GM12878 (cell line): ENCODE data around the gene SMIM7. TPM values are rescaled to one million over a fixed set of nuclear protein-coding genes. Genes with fewer than 3 reads are reported as not detected.

Experiments used
- EP300 ChIP-seq, 2 experiments: fragments of 150-350 bp in 1 of 2; IDR thresholded peaks; 2 replicates each; pipeline ENCODE4 v1.6.1; 2011 to 2012; ENCODE audit warnings: low read depth in 2 of 2, low read length in 2 of 2, borderline replicate concordance in 1 of 2, improper control_type of control experiment in 1 of 2, inconsistent platforms in 1 of 2; ENCODE audit not compliant: control insufficient read depth in 1 of 2
- HSF1 ChIP-seq: fragments of 150-350 bp; IDR thresholded peaks from 2 replicates; pipeline ENCODE4 v1.6.1; 2014; ENCODE audit warnings: mild to moderate bottlenecking, low read depth, low read length
- JUNB ChIP-seq: IDR thresholded peaks from 2 replicates; pipeline ENCODE4 v1.6.1; 2016; ENCODE audit warnings: antibody characterized with exemption, mild to moderate bottlenecking
- NBN ChIP-seq: fragments of 450-650 bp; IDR thresholded peaks from 2 replicates; pipeline ENCODE4 v1.6.1; 2016
- PML ChIP-seq: IDR thresholded peaks from 2 replicates; pipeline ENCODE4 v1.6.1; 2012; ENCODE audit warnings: low read length, inconsistent platforms
- POLR2AphosphoS2 ChIP-seq: IDR thresholded peaks from 2 replicates; pipeline ENCODE4 v1.6.1; 2011; ENCODE audit warnings: low read depth, mild to moderate bottlenecking, low read length, improper control_type of control experiment, moderate library complexity
- RBBP5 ChIP-seq: fragments of 200-600 bp; sonication (generic); conservative IDR thresholded peaks from 2 replicates; pipeline ENCODE4 v1.6.1; 2016
- RELA ChIP-seq: fragments of 450-650 bp; IDR thresholded peaks from 2 replicates; pipeline ENCODE4 v1.8.0; 2014; ENCODE audit warnings: borderline replicate concordance; ENCODE audit not compliant: partially characterized antibody
- TARDBP ChIP-seq: IDR thresholded peaks from 2 replicates; pipeline ENCODE4 v1.6.1; 2016; ENCODE audit warnings: borderline replicate concordance
- TBL1XR1 ChIP-seq: IDR thresholded peaks from 2 replicates; pipeline ENCODE4 v1.6.1; 2012; ENCODE audit warnings: low read depth, low read length, improper control_type of control experiment
- TCF3 ChIP-seq: IDR thresholded peaks from 2 replicates; pipeline ENCODE4 v1.6.1; 2012; ENCODE audit warnings: low read depth, mild to moderate bottlenecking, low read length, borderline replicate concordance; ENCODE audit not compliant: insufficient read depth
- ZNF592 ChIP-seq: fragments of 450-650 bp; IDR thresholded peaks from 2 replicates; pipeline ENCODE4 v1.6.1; 2017; ENCODE audit warnings: mild to moderate bottlenecking, moderate library complexity
- polyA plus RNA-seq, 11 experiments: library from polyadenylated mRNA; depleted of rRNA in 4 of 11; unstranded in 6 of 11; stranded (reverse) in 5 of 11; fragments of >200 nt; fragmentation: Nextera tagmentation in 4 of 11; fragmentation: Illumina TruSeq in 1 of 11; extraction: Ambion mirVana in 4 of 11; extraction: Trizol in 1 of 11; gene quantifications; 1 replicate in 1 of 11; 2 replicates in 10 of 11; pipeline versions ENCODE4 v1.2.1 to v1.2.3, GENCODE V29; 2011 to 2016; ENCODE audit warnings: inconsistent platforms in 2 of 11, missing spikeins in 2 of 11, low read depth in 1 of 11
- total RNA-seq, 4 experiments: library from RNA; depleted of rRNA in 3 of 4; stranded (reverse); fragments of >200 nt in 3 of 4; fragmentation: Illumina TruSeq in 1 of 4; extraction: Trizol in 1 of 4; gene quantifications; 2 replicates each; pipeline versions ENCODE4 v1.2.1 to v1.2.3, GENCODE V29; 2013 to 2021
- TF ChIP-seq, protein P1 (sequence below): fragments of 450-650 bp; IDR thresholded peaks from 2 replicates; pipeline ENCODE4 v1.6.1; 2016; ENCODE audit warnings: mild to moderate bottlenecking
- TF ChIP-seq, protein P2 (sequence below), 3 experiments: IDR thresholded peaks in 2 of 3; conservative IDR thresholded peaks in 1 of 3; 2 replicates each; pipeline ENCODE4 v1.5.1; 2011; ENCODE audit warnings: low read depth in 3 of 3, low read length in 3 of 3, mild to moderate bottlenecking in 3 of 3, control low read depth in 2 of 3, moderate library complexity in 2 of 3, inconsistent platforms in 1 of 3, mixed read lengths in 1 of 3; ENCODE audit not compliant: control insufficient read depth in 2 of 3, insufficient read depth in 1 of 3; ENCODE audit errors: extremely low read depth in 1 of 3
- TF ChIP-seq, protein P3 (sequence below): fragments of 450-650 bp; IDR thresholded peaks from 2 replicates; pipeline ENCODE4 v1.6.1; 2016; ENCODE audit warnings: mild to moderate bottlenecking, moderate library complexity, borderline replicate concordance

SMIM7 gene
- total and polyA plus RNA-seq, 10 of the 15 experiments (the other 5 are each of a cell fraction or from before 2014, with no cell fraction given), result 45.7 to 170 (median 70.8) TPM

GRCh38 chr19:16659832-16660708 is at the start of gene SMIM7 (continued):
- TF ChIP-seq ZNF592 (no peak), TARDBP (no peak), PML (peak; percentile 92; the same call in 1 of the 2 replicates), POLR2AphosphoS2 (peak; percentile 79), HSF1 (no peak), TCF3 (no peak), EP300 (IDR thresholded peaks at IDR 0.05; ENCODE audit: borderline replicate concordance in 1 of 2, control insufficient read depth in 1 of 2, low read depth in 2 of 2, low read length in 2 of 2) (no peak), RBBP5 (no peak), JUNB (no peak), RELA (no peak), TBL1XR1 (no peak), NBN (peak; percentile 72; the same call in 1 of the 2 replicates)
- TF ChIP-seq, protein P1, sequence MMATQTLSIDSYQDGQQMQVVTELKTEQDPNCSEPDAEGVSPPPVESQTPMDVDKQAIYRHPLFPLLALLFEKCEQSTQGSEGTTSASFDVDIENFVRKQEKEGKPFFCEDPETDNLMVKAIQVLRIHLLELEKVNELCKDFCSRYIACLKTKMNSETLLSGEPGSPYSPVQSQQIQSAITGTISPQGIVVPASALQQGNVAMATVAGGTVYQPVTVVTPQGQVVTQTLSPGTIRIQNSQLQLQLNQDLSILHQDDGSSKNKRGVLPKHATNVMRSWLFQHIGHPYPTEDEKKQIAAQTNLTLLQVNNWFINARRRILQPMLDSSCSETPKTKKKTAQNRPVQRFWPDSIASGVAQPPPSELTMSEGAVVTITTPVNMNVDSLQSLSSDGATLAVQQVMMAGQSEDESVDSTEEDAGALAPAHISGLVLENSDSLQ, result peak; percentile 83
- TF ChIP-seq, protein P2, sequence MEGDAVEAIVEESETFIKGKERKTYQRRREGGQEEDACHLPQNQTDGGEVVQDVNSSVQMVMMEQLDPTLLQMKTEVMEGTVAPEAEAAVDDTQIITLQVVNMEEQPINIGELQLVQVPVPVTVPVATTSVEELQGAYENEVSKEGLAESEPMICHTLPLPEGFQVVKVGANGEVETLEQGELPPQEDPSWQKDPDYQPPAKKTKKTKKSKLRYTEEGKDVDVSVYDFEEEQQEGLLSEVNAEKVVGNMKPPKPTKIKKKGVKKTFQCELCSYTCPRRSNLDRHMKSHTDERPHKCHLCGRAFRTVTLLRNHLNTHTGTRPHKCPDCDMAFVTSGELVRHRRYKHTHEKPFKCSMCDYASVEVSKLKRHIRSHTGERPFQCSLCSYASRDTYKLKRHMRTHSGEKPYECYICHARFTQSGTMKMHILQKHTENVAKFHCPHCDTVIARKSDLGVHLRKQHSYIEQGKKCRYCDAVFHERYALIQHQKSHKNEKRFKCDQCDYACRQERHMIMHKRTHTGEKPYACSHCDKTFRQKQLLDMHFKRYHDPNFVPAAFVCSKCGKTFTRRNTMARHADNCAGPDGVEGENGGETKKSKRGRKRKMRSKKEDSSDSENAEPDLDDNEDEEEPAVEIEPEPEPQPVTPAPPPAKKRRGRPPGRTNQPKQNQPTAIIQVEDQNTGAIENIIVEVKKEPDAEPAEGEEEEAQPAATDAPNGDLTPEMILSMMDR (IDR thresholded peaks at IDR 0.05 in 2 of 3, conservative IDR thresholded peaks at IDR 0.05 in 1 of 3; ENCODE audit: control insufficient read depth in 2 of 3, extremely low read depth in 1 of 3, insufficient read depth in 1 of 3, low read depth in 3 of 3, low read length in 3 of 3), result peak in 1 of 3 experiments; percentile 47; a peak in 2 of 6 replicates
- TF ChIP-seq, protein P3, sequence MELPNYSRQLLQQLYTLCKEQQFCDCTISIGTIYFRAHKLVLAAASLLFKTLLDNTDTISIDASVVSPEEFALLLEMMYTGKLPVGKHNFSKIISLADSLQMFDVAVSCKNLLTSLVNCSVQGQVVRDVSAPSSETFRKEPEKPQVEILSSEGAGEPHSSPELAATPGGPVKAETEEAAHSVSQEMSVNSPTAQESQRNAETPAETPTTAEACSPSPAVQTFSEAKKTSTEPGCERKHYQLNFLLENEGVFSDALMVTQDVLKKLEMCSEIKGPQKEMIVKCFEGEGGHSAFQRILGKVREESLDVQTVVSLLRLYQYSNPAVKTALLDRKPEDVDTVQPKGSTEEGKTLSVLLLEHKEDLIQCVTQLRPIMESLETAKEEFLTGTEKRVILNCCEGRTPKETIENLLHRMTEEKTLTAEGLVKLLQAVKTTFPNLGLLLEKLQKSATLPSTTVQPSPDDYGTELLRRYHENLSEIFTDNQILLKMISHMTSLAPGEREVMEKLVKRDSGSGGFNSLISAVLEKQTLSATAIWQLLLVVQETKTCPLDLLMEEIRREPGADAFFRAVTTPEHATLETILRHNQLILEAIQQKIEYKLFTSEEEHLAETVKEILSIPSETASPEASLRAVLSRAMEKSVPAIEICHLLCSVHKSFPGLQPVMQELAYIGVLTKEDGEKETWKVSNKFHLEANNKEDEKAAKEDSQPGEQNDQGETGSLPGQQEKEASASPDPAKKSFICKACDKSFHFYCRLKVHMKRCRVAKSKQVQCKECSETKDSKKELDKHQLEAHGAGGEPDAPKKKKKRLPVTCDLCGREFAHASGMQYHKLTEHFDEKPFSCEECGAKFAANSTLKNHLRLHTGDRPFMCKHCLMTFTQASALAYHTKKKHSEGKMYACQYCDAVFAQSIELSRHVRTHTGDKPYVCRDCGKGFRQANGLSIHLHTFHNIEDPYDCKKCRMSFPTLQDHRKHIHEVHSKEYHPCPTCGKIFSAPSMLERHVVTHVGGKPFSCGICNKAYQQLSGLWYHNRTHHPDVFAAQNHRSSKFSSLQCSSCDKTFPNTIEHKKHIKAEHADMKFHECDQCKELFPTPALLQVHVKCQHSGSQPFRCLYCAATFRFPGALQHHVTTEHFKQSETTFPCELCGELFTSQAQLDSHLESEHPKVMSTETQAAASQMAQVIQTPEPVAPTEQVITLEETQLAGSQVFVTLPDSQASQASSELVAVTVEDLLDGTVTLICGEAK, result peak; percentile 97
